BE2C (cell line): ENCODE measurements around the gene GRM3.

Experiments used
- DNase-seq: peaks from one replicate; pipeline ENCODE4 v3.0.0-alpha.2; 2020
- H3K27me3 ChIP-seq: fragments of 250-450 bp; sonication (Bioruptor Pico); 2 replicates; pipeline ENCODE4 v1.5.1; 2020; ENCODE audit warnings: mild to moderate bottlenecking
- H3K36me3 ChIP-seq: fragments of 250-450 bp; sonication (Bioruptor Pico); 2 replicates; pipeline ENCODE4 v1.5.1; 2020; ENCODE audit warnings: mild to moderate bottlenecking
- H3K4me1 ChIP-seq: fragments of 250-450 bp; sonication (Bioruptor Pico); 2 replicates; pipeline ENCODE4 v1.5.1; 2020
- H3K4me3 ChIP-seq: 2 replicates; pipeline ENCODE4 v1.5.1; 2011; ENCODE audit warnings: low read depth, low read length
- H3K9me3 ChIP-seq: fragments of 250-450 bp; sonication (Bioruptor Pico); 2 replicates; pipeline ENCODE4 v1.5.1; 2020
- CTCF ChIP-seq: IDR thresholded peaks from 2 replicates; pipeline ENCODE4 v1.5.1; 2012; ENCODE audit warnings: mild to moderate bottlenecking, low read depth, low read length

GRM3 gene

GRCh38 chr7:86644282-86645224 lies 844 bp downstream of the GRM3 start:
- TF ChIP-seq CTCF, result no peak
- Histone ChIP-seq H3K4me1 (no peaks in the 10 kb centered on the region), H3K9me3 (no peaks in the 10 kb centered on the region), H3K4me3 (no peak overlapping the region), H3K36me3 (no peaks in the 10 kb centered on the region), H3K27me3 (peaks cover 24% of the 10 kb centered on the region)
- no peak for DNase-seq

DNA sequence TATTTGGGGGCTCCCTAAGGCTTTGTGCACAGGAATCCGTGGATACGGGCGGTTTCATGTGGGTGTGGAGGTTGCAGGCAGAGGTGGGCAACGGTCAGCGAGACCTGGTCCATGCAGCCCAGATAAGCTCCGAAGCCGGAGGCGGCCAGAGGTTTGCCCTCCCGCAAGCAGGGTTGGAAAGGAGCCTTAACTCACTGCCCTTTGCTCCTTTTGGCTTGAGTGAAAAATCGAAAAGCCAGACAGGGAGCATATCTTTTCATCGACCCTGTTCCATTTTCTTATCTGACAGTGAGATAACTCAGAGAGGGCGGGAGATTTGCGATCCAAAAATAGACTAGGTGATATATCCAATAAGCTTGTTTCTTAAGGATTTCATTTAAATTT lies 1.5 kb downstream of the GRM3 start:
- no peak overlapping the region for H3K4me3 ChIP-seq
- peaks cover 24% of the 10 kb centered on the region for H3K27me3 ChIP-seq
- no peak for DNase-seq
- H3K4me1 ChIP-seq, result no peaks in the 10 kb centered on the region
- TF ChIP-seq CTCF, result no peak
- H3K36me3 ChIP-seq, result no peaks in the 10 kb centered on the region
- H3K9me3 ChIP-seq, result no peaks in the 10 kb centered on the region

DNA sequence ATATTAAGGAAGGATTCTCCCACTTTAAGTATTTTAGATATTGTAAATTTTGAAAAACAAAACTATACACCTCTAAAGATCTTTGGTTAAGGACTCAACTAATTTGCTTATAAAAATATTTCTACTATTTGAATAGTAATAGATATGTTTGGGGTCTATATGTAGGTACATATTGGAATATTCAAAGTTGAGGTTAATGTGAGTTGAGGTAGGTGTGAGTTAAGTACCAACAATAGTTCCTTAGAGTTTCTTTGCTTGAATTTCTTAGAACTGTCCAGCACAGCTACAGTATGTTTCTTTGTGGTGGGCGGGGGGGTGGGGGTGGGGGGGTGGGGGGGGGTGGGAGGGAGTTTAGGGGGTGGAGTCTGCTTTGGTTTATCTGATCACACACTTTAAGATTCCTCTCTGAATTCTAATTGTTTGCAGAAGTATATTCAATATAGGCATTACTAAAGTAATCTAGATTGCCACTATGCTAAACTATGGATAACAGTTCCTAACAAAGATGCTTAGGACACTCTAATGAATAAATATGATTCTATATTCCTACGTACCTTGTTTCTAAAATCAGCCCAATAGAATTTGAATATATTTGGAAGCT lies 2.1 kb downstream of the GRM3 start:
- Histone ChIP-seq H3K36me3 (no peaks in the 10 kb centered on the region), H3K9me3 (no peaks in the 10 kb centered on the region), H3K4me1 (no peaks in the 10 kb centered on the region), H3K4me3 (no peak overlapping the region), H3K27me3 (peaks cover 24% of the 10 kb centered on the region)
- no peak for TF ChIP-seq CTCF
- no peak for DNase-seq

GRCh38 chr7:86647385-86648094 lies 3.8 kb downstream of the GRM3 start:
- H3K27me3 ChIP-seq, result peaks cover 20% of the 10 kb centered on the region
- DNase-seq, result no peak
- no peaks in the 10 kb centered on the region for H3K4me1 ChIP-seq
- no peak for TF ChIP-seq CTCF
- no peak overlapping the region for H3K4me3 ChIP-seq
- no peaks in the 10 kb centered on the region for H3K36me3 ChIP-seq
- no peaks in the 10 kb centered on the region for H3K9me3 ChIP-seq

DNA sequence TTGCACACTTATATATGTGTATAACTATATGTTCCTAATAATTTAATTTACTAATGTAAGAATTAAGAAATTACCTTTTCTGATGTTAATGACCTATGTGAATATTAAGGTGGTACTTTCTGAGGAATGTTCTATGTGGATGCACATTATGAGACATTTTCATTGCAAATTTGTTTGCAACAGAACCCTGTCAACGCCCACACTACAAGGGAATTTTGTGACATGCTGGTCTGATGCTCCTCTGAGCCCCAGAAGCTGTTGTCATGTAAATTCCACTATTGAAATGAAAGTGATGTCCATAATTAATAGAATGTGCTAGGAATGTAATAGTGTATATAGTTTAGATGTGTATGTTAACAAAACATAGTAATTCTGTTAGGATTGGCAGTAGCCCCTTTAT lies 4.5 kb downstream of the GRM3 start:
- no peaks in the 10 kb centered on the region for H3K9me3 ChIP-seq
- no peak for TF ChIP-seq CTCF
- no peaks in the 10 kb centered on the region for H3K36me3 ChIP-seq
- peaks cover 20% of the 10 kb centered on the region for H3K27me3 ChIP-seq
- H3K4me3 ChIP-seq, result no peak overlapping the region
- no peak for DNase-seq
- H3K4me1 ChIP-seq, result no peaks in the 10 kb centered on the region
